Stimulated activated CD8-positive, alpha-beta memory T cell treated with anti-CD3 and anti-CD28 coated beads, Interleukin-4, amount 100 ng/mL, for 1 hour (primary cell): Measurements from ENCODE around the gene CCDC57.

Experiments used
- DNase-seq, 2 donors: peaks; one replicate each; pipeline ENCODE4 v3.0.0-alpha.2; 2020; ENCODE audit warnings: low read depth in 2 of 2, low spot score in 1 of 2

Gene CCDC57

DNA sequence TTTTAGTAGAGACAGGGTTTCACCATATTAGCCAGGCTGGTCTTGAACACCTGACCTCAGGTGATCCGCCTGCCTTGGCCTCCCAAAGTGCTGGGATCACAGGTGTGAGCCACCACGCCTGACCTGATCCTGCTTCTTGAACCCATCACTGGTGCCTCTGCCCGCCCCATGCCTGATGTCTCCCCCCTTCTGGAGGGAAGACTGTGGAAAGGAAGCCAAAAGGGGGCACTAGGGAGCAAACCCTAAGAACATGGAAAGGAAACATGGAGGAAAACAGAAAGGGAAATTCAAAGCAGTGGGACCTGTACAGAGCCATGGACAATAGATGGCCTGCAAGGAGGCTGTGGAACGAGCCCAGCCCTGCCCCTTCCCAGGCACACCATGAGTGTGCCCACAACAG lies 83.5 kb downstream of the CCDC57 start:
- no peak for DNase-seq

GRCh38 chr17:82128287-82128686 lies 84.4 kb downstream of the CCDC57 start:
- no peak for DNase-seq

DNA sequence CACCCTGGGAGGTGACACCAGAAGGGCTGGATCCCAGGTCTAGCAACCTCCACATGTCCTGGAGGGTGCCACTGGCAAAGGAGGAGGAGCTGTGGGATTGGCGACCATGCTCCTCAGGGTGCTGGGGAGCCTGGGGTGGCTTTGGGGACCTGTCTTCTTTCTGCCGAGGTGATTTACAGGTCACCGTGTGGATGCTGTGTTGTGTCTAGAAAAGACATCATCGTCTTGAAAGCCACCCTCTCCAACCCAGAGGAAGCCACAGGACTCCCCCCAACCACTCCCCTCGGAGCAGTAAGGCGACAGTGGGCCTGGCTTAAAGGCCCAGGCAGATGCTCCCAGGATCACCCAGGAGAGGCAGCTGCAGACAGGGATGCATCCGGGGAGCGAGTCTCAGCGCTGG lies 84.9 kb downstream of the CCDC57 start:
- DNase-seq = no peak

DNA sequence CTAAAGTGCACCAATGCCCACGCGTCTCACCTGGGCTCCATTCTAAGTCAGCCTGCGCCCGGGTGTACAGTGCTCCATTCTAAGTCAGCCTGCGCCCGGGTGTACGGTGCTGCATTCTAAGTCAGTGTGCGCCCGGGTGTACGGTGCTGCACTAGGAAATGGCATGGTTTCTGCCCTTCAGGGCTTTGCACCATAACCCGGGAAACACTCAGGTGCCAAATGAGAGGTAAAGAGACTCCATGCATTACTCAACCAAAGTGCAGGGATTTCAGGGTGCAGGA lies 85.4 kb downstream of the CCDC57 start:
- DNase-seq = no peak

DNA sequence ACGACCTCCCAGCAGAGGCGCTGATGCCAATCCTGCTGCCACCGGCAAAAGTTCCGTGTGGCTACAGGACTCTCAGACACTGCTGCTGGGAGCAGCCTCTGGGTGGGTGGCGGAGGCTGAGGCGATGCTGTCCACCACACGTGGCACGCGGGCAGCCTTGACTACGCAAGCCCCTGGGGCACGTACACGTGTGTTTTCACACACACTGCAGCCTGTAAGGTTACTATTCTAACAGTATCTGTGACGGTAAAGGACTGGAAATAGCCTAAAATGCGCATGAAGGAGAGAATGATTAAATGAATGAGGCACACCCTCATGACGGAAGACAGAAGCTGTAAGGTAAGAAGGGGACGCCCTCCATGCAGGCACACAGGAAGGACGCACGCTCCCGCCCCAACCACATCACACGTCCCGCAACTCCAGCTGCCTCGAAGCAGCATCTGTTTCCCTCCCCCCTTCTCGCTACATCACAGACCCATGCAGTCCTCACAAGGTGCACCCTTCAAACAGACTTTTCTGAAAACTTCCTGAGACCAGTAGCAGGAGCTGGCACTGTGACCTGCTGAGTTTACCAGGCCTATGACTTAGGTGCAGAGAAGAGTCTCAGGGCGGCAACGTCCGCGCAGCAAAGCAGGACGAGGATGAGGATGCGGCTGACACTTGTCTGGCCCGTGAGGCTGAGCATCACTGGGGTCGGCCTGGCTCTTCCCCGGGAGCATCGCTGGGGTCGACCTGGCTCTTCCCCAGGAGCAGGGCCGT lies 85.9 kb downstream of the CCDC57 start:
- peak; percentile 52 to 56 for DNase-seq

DNA sequence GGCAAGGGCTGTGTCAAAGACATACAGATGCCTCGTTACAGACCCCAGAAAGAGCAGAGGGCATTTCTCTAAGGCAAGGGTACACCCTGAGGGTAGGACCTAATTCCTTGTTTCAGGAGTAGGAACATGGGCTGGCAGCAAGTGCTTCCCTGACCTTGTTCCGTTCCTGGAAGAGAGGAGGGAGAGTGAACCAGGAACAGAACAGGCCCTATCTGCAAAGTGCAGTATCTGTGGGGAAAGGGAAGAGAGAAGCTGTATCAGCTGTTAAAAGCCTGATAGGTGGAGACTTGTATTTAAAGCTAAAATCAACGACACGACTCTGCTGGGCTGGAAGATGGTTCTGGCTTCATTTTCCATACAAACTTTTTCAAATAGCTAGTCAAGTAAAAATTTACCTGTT lies 88.5 kb downstream of the CCDC57 start:
- no peak for DNase-seq

DNA sequence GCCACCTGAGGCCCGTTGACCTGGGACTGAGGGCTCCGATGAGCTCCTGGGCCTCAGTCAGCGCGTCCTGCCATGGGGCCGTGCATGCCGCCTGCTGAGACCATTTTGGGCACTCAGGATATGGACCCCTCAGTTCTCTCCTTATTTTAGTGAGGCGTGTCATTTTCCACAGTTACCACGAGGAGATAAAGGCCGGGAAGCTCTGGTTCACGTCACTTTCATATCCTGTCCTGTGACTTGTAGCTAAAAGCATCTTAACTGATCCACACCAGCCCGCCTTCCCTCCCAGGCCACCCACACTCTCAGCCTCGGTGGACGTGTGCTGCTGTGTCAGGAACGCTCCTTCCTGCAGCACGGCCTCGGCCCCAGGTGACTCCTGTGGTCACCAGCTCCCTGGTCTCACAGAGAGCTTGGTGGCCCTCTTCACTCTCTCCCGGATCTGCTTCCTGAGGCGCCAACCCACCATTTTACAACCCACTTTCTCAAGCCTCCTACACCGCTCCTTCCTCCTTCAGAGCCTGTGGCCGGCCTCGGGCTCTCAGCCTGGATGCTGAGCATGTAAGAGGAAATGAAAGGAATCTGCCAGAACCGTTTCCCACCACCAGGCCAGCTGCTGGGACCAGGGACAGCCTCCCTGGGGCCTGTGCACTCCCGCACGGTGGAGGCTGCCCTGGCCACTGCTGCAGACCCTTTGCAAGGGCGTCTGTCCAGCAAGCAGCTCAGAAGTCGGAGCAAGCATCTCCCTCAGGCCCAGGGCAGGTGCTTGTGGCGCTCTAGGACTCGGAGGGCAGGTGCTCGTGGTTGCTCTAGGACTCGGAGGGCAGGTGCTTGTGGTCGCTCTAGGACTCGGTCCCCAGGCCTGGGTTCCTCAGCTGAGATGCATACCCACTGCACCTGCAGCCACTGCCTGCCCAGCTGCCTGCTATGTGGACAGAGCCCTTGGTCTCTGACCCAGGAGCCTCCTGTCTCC lies 90.7 kb downstream of the CCDC57 start:
- DNase-seq = no peak

DNA sequence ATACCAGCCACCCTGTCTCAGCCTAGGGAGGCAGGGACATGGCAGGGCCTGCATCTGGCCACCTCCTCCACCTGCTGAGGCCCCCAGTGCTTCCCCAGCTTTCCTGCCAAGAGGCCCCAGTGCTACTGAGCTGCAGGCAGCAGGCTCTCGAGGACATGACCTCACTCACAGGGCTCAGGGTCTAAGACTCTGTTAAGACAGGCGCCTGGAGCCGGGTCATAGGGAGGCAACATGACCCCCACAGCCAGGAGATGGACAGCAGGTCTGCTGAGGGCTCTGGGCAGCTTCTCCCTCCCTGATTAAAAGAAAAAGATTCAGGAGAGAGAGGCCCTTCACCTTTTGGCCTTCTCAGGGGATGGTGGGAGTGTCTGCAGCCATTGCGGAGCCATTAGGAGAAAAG lies 91.4 kb downstream of the CCDC57 start:
- no peak for DNase-seq

DNA sequence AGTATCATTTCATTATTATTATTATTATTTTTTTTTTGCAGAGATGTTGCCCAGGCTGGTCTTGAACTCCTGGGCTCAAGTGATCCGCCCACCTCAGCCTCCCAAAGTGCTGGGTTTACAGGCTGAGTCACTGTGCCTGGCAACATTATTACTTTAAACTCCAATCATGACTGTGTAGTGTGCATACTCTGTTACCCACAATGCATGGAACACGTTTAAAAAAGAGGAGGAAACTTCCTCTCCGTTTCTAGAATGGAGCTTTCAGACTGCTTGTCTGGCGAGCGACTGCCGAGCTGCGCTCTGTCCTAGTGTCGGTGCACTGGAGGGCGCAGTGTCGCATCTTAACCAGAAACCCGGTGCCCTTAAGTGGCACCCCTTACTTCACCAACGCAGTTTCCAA lies 92.5 kb downstream of the CCDC57 start:
- DNase-seq = no peak

- no peak for DNase-seq
These were observed 93.7 kb downstream of the CCDC57 start for GRCh38 chr17:82118815-82119380.

- DNase-seq = no peak
These were observed 94.4 kb downstream of the CCDC57 start for GRCh38 chr17:82118168-82118814.

DNA sequence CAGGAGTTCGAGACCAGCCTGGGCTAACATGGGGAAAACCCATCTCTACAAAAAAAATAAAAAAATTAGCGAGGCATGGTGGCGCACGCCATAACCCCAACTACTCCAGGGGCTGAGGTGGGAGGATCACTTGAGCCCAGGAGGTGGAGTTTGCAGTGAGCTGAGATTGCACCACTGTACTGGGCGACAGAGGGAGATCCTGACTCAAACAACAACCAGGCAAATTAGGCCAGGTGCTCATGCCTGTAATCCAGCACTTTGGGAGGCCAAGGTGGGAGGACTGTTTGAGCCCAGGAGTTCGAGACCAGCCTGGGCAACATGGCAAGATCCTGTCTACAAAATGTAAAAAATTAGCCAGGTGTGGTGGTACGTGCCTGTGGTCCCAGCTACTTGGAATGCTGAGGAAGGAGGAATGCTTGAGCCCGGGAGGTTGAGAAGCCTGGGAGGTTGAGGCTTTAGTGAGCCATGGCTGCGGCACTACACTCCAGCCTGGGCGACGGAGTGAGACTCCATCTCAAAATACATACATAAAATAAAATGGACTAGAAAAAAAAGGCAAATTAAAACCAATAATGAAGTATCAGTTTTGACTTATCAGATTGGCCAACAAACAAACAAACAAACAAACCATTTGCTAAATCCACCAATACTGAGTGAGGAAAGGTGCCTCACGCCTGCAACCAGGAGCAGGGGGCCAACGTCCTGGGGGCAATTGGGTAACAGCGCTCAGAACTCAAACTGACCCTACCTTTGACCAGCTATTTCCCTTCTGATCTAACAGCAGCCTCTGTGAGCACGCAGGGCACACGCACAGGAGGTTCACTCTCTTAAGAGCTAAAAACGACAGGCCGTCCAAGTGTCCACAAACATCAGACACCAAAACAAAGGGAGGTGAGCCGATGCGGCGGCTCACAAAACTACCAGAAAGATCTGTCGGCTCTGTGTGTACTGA lies 95.2 kb downstream of the CCDC57 start:
- no peak for DNase-seq

- DNase-seq = no peak
These were observed 96.4 kb downstream of the CCDC57 start for GRCh38 chr17:82116246-82116645.

- DNase-seq = no peak
These were observed 97.8 kb downstream of the CCDC57 start for GRCh38 chr17:82114872-82115271.

DNA sequence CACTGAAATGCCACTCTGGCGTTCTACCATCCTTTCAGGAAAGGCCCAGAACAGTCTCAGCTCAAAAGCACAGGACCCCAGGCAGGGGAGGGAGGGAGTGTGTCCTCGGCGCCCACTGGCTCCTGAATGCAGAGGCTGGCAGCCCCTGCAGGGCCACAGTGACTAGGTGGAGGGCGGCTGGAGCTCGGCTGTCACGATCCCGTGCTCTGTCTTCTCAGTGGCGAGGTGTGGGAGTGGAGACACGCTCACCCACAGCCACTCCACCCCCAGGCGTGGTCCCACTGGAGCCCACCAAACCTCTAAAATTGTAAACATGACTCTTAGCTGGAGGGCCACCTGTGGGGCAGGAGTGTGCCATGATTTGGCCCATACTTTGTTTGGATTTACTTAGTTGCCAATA lies 98.2 kb downstream of the CCDC57 start:
- no peak for DNase-seq

GRCh38 chr17:82113941-82114340 lies 98.7 kb downstream of the CCDC57 start:
- no peak for DNase-seq

GRCh38 chr17:82113422-82113821 lies 99.2 kb downstream of the CCDC57 start:
- no peak for DNase-seq

- DNase-seq = no peak
These were observed 99.7 kb downstream of the CCDC57 start for GRCh38 chr17:82112914-82113311.

DNA sequence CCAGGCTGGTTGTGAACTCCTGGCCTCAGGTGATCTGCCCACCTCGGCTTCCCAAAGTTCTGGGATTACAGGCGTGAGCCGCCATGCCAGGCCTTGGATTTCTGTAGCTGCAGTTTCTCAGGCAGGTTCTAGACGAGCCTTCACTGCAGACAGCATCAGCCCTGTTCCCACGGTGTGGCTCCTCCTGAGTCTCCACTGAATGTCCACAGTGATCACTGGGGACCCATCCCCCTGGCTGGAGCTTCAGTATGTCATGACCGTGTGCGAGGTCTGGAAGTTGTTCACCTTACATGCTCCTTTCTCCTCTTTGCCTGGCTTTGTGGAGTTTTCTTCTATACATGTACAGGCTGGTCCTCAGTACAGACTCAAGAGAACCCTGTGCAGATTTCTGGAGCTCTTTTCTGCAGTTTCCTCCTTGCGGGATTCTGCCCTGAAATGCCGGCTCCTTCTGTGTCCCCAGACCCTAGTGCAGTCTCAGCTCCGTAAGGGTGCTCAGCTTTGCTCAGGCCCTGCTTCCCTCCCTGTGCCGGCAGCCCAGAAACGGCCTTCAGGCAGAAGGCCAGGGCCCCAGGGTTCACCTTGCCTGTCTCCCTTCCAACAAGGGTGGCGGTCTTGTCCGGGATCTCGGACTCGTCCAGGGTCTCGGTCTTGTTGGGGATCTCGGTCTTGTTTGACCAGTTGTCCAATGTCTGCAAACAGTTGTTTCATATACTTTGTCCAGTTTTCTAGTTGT lies 100.3 kb downstream of the CCDC57 start:
- no peak for DNase-seq

DNA sequence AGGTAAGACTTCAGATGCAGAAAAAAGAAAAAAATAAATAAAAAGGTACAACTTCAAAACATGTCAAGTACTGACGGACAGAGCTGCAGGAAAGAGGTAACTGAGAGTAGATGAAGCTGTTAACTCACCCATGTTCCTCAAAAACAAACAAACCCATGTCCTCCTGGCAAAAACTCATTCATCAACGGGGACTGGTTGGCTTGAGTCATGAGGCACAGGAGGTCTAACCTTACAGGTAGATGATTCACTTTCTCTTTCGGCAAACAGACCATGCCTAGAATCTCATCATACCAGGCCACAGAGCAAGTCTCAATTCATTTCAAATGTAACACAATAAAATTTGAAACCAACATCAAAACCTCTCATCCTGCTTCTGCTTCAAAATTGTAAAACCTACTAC lies 102.3 kb downstream of the CCDC57 start:
- no peak for DNase-seq
